Measurements from ENCODE around the gene CHST6. TPM values are rescaled to one million over a fixed set of nuclear protein-coding genes. Genes with fewer than 3 reads are reported as not detected.

The CHST6 gene
- total and polyA plus RNA-seq, 2 of the 8 experiments (the other 6 are each of a cell fraction or from before 2014, with no cell fraction given), result 18.2 to 25.4 TPM

- TF ChIP-seq E2F6 (IDR thresholded peaks at IDR 0.05), result no peak
- TF ChIP-seq CREB1 (IDR thresholded peaks at IDR 0.05), result no peak
- no peak for TF ChIP-seq CBX5 (IDR thresholded peaks at IDR 0.05; ENCODE audit: low read depth, low read length)
Observed at GRCh38 chr16:75457485-75458021, 37.7 kb downstream of the CHST6 start (continued).
